GM19438 (cell line): ENCODE measurements around the gene MAP3K21.

ENCODE experiments used
- ATAC-seq: cut with Tn5 transposase; IDR thresholded peaks from one replicate; pipeline ENCODE4 v1.9.1; 2021; ENCODE audit warnings: low read depth; ENCODE audit not compliant: unreplicated experiment

Gene MAP3K21

GRCh38 chr1:233327651-233328141, at the start of gene MAP3K21:
Gene MAP3K21, plus strand, starts transcription at chr1:233327724. Its CDS starts 305 bp downstream, at chr1:233328029.
- peak; percentile 53 for ATAC-seq

DNA sequence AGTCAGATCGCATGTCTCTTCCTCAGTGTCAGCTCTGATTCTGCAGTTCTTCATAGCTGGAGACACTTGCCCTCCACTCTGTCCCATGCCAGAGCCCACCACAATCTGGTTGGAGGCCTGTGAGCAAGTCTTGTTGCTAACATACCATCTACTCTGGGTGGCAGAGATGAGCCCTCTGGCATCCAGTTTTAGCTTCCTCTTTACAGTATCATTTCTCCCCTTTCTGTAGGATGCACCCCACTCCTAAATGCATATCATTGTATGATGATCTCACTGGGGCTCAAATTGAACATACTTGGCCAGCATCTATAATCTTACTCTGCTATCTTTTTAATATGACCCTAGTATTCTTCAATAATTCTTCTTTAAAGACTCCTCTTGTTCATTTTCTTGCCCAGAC, 48.9 kb upstream of the MAP3K21 start:
- ATAC-seq: no peak

DNA sequence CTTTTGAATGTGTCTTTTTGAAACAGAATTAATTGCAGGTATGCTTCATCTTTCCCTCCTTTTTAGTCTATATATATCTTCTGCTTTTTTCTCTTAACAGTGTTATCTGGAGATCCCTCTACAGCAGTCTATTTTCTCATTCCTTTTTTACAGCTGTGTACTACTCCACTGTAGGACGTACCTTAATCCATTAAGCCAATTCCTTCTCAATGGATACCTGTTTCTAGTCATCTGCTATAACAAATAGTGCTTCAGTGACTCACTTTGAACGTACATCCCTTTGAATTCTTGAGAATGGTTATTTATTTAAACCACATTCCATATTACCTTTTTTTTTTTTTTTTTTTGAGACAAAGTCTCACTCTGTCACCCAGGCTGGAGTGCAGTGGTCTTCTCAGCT, 47.6 kb upstream of the MAP3K21 start:
- ATAC-seq: no peak

GRCh38 chr1:233281711-233282581, 45.6 kb upstream of the MAP3K21 start:
- peak; percentile 96 for ATAC-seq

- ATAC-seq: no peak
Observed at GRCh38 chr1:233282582-233282886, 45.0 kb upstream of the MAP3K21 start.

DNA sequence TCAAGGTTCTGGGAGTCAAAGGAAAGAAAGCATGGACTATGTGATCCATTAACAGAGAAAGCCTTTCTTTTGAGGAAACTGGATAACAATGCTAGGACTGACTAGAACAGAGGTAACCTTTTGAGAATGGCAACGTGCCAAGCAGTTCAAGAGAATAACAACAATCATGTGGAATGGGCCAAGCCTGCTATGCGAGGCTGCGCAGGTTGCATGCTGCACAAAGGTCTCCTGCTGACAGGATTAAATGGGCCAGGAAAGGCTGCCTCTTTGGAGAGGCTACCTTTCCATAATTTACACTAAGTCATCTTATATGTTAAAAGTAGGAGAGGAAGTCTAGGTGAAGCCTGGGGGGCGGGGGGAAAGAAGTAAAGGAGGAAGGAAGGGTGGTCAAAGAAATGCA, 37.8 kb upstream of the MAP3K21 start:
- no peak for ATAC-seq

GRCh38 chr1:233290396-233291034, 37.0 kb upstream of the MAP3K21 start:
- no peak for ATAC-seq

- ATAC-seq: no peak
Observed at GRCh38 chr1:233293556-233294446, 33.7 kb upstream of the MAP3K21 start.

DNA sequence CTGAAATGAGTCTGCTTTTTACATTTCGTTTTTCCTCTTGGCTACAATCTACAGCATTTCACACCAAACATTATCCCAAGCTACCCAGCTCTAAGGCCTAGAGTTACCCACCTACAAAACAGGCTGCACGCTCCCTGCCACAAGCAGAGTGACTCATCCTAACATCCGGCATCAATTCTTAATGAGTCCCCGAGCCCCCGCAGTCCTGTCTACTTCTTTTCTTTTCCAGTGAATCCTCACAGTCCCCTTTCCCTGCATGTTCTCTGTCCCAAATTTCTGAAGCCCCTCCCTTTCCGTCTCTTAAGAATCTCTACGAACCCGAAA, 32.6 kb upstream of the MAP3K21 start:
- ATAC-seq: peak; percentile 36

DNA sequence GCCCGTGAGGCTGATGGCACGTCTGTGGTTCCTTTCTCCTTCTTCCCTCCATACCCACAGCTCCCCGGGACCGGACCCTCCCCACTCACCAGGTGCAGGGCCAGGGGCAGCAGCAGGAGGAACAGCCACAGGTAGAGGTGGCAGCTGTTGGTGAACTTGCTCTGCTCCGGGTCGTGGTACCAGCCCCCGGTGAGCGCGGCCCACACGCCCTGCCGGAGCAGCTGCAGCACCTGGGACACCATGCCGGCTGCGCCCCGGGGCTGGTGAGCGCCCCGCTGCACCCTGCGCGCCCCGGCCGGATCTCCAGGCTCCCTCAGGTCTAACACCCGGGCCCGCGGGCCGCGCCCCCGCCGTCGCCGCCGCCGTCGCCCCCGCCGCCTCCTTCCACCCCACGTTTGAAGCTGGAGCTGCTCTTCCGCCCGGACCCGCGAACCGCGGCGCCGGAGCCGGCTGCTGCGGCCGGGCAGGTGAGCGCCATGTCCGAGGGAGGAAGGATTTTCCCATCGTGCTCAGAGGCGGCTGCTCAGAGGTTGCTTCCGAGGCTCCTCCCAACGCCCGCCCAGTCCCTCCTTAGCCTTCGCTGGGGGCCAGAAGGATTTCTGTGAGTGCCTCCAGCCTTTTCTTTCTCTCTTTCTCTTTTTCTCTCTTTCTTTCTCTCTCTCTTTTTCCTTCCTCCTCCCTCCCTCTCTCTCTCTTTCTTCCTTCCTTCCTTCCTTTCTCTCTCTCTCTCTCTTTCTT, 32.1 kb upstream of the MAP3K21 start, which contains the start of gene PCNX2:
Gene PCNX2, minus strand, starts transcription at position 489 of the 738 bp plus-strand sequence. Its CDS starts 247 bp downstream, at position 242.
- ATAC-seq: peak; percentile 81

GRCh38 chr1:233295975-233296322, 31.6 kb upstream of the MAP3K21 start:
- no peak for ATAC-seq

GRCh38 chr1:233299450-233299849, 28.1 kb upstream of the MAP3K21 start:
- no peak for ATAC-seq

DNA sequence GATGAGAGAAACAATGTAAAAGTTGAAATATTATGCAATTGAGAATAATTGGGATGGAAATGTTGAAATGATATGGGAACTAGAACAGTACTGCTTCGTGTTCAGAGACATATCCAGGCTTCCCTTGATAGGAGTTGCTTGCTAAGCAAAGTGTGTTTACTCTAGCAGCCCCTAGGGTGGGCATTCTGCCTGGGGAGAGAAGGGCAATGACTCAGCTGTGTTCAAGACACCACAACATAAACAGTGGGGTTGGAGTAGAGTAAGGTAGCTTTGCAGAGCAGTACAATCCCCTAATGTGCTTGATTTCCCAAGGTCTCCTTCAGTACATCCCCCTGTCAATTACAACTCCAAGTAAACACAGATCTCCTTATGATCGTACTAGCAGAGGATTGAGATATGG, 27.2 kb upstream of the MAP3K21 start:
- no peak for ATAC-seq

- no peak for ATAC-seq
Observed at GRCh38 chr1:233304489-233305102, 22.9 kb upstream of the MAP3K21 start.

DNA sequence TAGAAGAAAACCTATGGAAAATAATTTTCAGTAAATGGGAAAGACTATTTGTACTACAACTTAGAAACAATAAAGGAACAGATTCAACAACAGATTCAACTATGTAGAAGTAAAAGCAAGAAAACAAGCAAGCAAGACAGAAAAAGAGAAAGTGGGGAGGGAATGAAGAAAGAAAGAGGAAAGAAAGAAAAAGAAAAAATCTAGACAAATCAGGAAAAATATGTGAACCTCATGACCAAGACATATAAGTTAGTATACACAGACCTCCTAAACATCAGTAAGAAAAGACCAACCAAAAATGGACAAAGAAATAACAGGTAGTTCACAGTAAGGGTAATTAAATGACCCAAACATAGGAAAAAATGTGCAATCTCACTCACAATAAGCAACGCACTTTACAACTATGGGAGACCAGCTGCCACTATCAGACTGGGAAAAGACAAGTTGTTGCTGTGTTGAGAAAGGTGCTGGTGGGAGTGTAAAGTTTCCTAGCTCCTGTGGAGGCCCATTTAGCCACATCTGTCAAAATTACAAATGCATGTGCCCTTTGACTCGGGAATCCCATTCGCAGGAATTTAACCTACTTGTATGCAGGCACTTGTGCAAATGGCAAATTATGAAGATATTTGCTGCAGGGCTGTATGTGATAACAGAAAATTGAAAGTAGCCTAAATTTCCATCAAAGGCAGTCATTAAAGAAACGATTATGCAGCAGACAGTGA, 13.9 kb upstream of the MAP3K21 start:
- ATAC-seq: no peak

DNA sequence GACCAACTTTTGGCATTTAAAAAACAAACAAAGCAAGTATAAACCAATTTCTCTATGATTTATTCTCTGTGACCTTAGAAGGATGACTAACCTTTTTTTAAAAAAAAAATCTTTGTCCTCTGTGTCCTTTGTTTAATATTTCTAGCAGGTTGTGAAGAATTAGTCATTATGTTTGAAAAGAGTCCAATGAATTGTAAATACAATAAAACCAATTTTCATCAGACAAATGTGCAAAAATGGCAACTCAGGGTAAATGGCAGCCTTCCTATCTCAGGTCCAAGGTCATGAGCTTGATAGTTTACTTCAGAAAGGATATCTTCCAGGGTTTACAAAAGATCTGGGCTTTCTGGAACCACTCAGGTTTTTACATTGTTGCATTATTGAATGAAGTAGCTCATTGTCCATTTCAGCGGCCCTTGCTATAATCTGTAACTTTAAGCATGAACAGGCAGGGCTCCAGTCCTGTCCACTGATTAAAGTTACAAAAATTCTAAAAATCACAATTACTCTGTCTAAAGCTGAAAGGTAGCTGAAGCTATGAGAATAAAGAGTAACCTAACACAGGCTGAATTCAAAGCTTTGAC, 11.7 kb upstream of the MAP3K21 start:
- no peak for ATAC-seq

- no peak for ATAC-seq
Observed at GRCh38 chr1:233316473-233316872, 11.1 kb upstream of the MAP3K21 start.

DNA sequence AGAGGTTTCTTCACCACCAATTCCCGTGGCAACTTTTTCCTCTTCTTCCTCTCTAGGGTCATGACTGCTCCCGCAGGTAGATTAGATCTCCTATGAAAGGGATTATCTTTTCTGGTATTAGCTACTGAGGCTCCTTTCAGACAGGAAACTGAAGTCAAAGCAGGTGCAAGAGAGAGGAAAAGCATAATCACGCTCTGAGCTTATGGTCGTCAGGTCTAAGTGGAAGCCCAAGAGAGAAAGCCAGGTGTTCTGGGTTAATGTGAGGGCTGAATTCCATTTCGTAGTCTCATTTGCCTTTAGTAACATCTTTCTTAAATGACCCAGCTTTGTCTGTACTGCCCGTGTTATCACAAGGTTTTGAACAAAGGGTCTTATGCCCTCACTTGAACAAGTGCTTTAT, 8.3 kb upstream of the MAP3K21 start:
- ATAC-seq: no peak

DNA sequence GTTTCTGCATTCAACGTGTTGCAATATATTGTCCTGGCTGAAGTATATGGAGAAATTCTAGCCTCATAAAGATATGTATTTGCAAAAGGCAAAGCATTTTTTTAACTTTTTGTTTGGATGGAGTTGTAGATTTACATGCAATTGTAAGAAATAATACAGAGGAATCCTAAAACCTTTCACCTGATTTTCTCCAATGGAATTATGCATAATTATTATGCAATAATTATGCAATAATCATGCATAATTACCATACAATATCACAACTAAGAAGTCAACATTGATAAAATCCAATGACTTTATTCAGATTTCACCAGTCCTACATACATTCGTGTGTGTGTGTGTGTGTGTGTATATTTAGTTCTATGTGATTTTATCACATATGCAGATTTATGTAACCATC, 7.5 kb upstream of the MAP3K21 start:
- no peak for ATAC-seq
